ENCODE data around the gene EFL1. TPM values are rescaled to one million over a fixed set of nuclear protein-coding genes. Genes with fewer than 3 reads are reported as not detected.
"Not testable (repeated sequence)": the region's sequence is repeated elsewhere in the genome, so short reads cannot be mapped to it uniquely, and the experiment has no call there.

EFL1 gene
- total RNA-seq, 1 donor from 2014 or later, result 17.6 TPM

GRCh38 chr15:82286475-82286874 is 23.9 kb upstream of the EFL1 start:
- intact Hi-C loops (cut with micrococcal nuclease); ATAC-seq: not testable (repeated sequence)

GRCh38 chr15:82284381-82284780 is 21.8 kb upstream of the EFL1 start:
- ATAC-seq; DNase-seq; intact Hi-C loops (cut with micrococcal nuclease): not testable (repeated sequence)

More at GRCh38 chr15:82286475-82286874, 23.9 kb upstream of the EFL1 start:
- DNase-seq, result not testable (repeated sequence)

GRCh38 chr15:82282386-82282785 is 19.9 kb upstream of the EFL1 start:
- intact Hi-C loops (cut with micrococcal nuclease); DNase-seq; ATAC-seq: not testable (repeated sequence)

GRCh38 chr15:82281276-82281675 is 18.7 kb upstream of the EFL1 start:
- DNase-seq; intact Hi-C loops (cut with micrococcal nuclease): not testable (repeated sequence)
- peak; percentile 51 for ATAC-seq

GRCh38 chr15:82275410-82275809 is 12.9 kb upstream of the EFL1 start:
- intact Hi-C loops (cut with micrococcal nuclease), result no loop called here
- DNase-seq (no peak), ATAC-seq (no peak)

GRCh38 chr15:82272154-82272553 is 9.6 kb upstream of the EFL1 start:
- no peak for ATAC-seq
- intact Hi-C loops (cut with micrococcal nuclease), result no loop called here
- no peak for DNase-seq

- intact Hi-C loops (cut with micrococcal nuclease); ATAC-seq; DNase-seq: not testable (repeated sequence)
Observed at GRCh38 chr15:82268454-82268853, 5.9 kb upstream of the EFL1 start.

- DNase-seq; ATAC-seq; intact Hi-C loops (cut with micrococcal nuclease): not testable (repeated sequence)
Observed at GRCh38 chr15:82267137-82267536, 4.6 kb upstream of the EFL1 start.

GRCh38 chr15:82263350-82263749 is 816 bp upstream of the EFL1 start:
- ATAC-seq, result no peak
- no peak for DNase-seq
- intact Hi-C loops (cut with micrococcal nuclease), result no loop called here

- DNase-seq; intact Hi-C loops (cut with micrococcal nuclease): not testable (repeated sequence)
- ATAC-seq, result peak; percentile 44
Observed at GRCh38 chr15:82261566-82262421, 740 bp downstream of the EFL1 start.

- ATAC-seq; intact Hi-C loops (cut with micrococcal nuclease); DNase-seq: not testable (repeated sequence)
Observed at GRCh38 chr15:82248261-82248660, 14.3 kb downstream of the EFL1 start.

- intact Hi-C loops (cut with micrococcal nuclease); DNase-seq; ATAC-seq: not testable (repeated sequence)
Observed at GRCh38 chr15:82245956-82246355, 16.6 kb downstream of the EFL1 start.

- ATAC-seq; intact Hi-C loops (cut with micrococcal nuclease); DNase-seq: not testable (repeated sequence)
Observed at GRCh38 chr15:82243644-82244043, 18.9 kb downstream of the EFL1 start.

GRCh38 chr15:82241836-82242499 is 20.6 kb downstream of the EFL1 start:
- ATAC-seq; DNase-seq; intact Hi-C loops (cut with micrococcal nuclease): not testable (repeated sequence)

GRCh38 chr15:82239685-82240391 is 22.7 kb downstream of the EFL1 start:
- ATAC-seq (no peak), DNase-seq (no peak)
- intact Hi-C loops (cut with micrococcal nuclease), result no loop called here

- intact Hi-C loops (cut with micrococcal nuclease); DNase-seq: not testable (repeated sequence)
Observed at GRCh38 chr15:82237944-82238534, 24.5 kb downstream of the EFL1 start.

GRCh38 chr15:82231842-82232241 is 30.7 kb downstream of the EFL1 start:
- intact Hi-C loops (cut with micrococcal nuclease), result no loop called here
- no peak for ATAC-seq
- no peak for DNase-seq

More at GRCh38 chr15:82237944-82238534, 24.5 kb downstream of the EFL1 start:
- not testable (repeated sequence) for ATAC-seq

- no peak for DNase-seq
- no peak for ATAC-seq
- intact Hi-C loops (cut with micrococcal nuclease), result no loop called here
Observed at GRCh38 chr15:82231233-82231632, 31.3 kb downstream of the EFL1 start.

GRCh38 chr15:82228750-82229149 is 33.8 kb downstream of the EFL1 start:
- intact Hi-C loops (cut with micrococcal nuclease), result no loop called here
- DNase-seq (no peak), ATAC-seq (no peak)
